Stimulated activated CD4-positive, alpha-beta T cell treated with anti-CD3 and anti-CD28 coated beads, Interleukin-12 subunit alpha, Interleukin-12 subunit beta, amount 100 ng/mL, for 24 hours (primary cell): Measurements from ENCODE around the gene PGA4.
"Not testable (repeated sequence)": the region's sequence is repeated elsewhere in the genome, so short reads cannot be mapped to it uniquely, and the experiment has no call there.

Experiments used
- DNase-seq, 2 experiments: peaks; one replicate each; pipeline ENCODE4 v3.0.0-alpha.2; 2020; ENCODE audit warnings: low read depth in 2 of 2

Gene PGA4

GRCh38 chr11:61222047-61222446, at the start of gene PGA4:
PGA4 (plus strand) TSS chr11:61222347; CDS start chr11:61222401, 54 bp downstream.
- DNase-seq, result not testable (repeated sequence)

- DNase-seq, result no peak
Measured at GRCh38 chr11:61172356-61172755, 49.8 kb upstream of the PGA4 start.

GRCh38 chr11:61172888-61173287, 49.3 kb upstream of the PGA4 start:
- DNase-seq, result no peak

- DNase-seq, result no peak
Measured at GRCh38 chr11:61173456-61173855, 48.7 kb upstream of the PGA4 start.

- no peak for DNase-seq
Measured at GRCh38 chr11:61174273-61174672, 47.9 kb upstream of the PGA4 start.

- no peak for DNase-seq
Measured at GRCh38 chr11:61174949-61175348, 47.2 kb upstream of the PGA4 start.

GRCh38 chr11:61176446-61176845, 45.7 kb upstream of the PGA4 start:
- no peak for DNase-seq

GRCh38 chr11:61180205-61180604, 41.9 kb upstream of the PGA4 start:
- DNase-seq, result not testable (repeated sequence)

GRCh38 chr11:61181489-61181888, 40.7 kb upstream of the PGA4 start:
- DNase-seq, result no peak

GRCh38 chr11:61183645-61184044, 38.5 kb upstream of the PGA4 start:
- DNase-seq, result no peak

- DNase-seq, result no peak
Measured at GRCh38 chr11:61186504-61186903, 35.6 kb upstream of the PGA4 start.

- DNase-seq, result peak; percentile 50 to 79
Measured at GRCh38 chr11:61187505-61188130, 34.5 kb upstream of the PGA4 start.

GRCh38 chr11:61189933-61190332, 32.2 kb upstream of the PGA4 start:
- DNase-seq, result no peak

- DNase-seq, result no peak
Measured at GRCh38 chr11:61193596-61193995, 28.6 kb upstream of the PGA4 start.

GRCh38 chr11:61194169-61194671, 27.9 kb upstream of the PGA4 start:
- no peak for DNase-seq

GRCh38 chr11:61194981-61195695, 27.0 kb upstream of the PGA4 start:
- no peak for DNase-seq

GRCh38 chr11:61195719-61196118, 26.4 kb upstream of the PGA4 start:
- DNase-seq, result no peak

GRCh38 chr11:61198361-61198760, 23.8 kb upstream of the PGA4 start:
- no peak for DNase-seq

- DNase-seq, result no peak
Measured at GRCh38 chr11:61198948-61199523, 23.1 kb upstream of the PGA4 start.

GRCh38 chr11:61201476-61201875, 20.7 kb upstream of the PGA4 start:
- DNase-seq, result no peak

- DNase-seq, result not testable (repeated sequence)
Measured at GRCh38 chr11:61202950-61203746, 19.0 kb upstream of the PGA4 start, which contains the start of gene PGA3. PGA3 (plus strand) TSS chr11:61203515; CDS start chr11:61203565, 50 bp downstream.

GRCh38 chr11:61203873-61204272, 18.3 kb upstream of the PGA4 start:
- DNase-seq, result not testable (repeated sequence)
